ENCODE data around the gene PNP.

Gene PNP

GRCh38 chr14:20455355-20456300 lies 13.6 kb upstream of the PNP start:
- DNase-seq (ENCODE audit: low spot score), result peak; percentile 82

GRCh38 chr14:20456971-20457370 lies 12.2 kb upstream of the PNP start:
- no peak for DNase-seq (ENCODE audit: low spot score)

GRCh38 chr14:20458031-20458789 lies 11.0 kb upstream of the PNP start:
- no peak for DNase-seq (ENCODE audit: low spot score)

GRCh38 chr14:20460458-20461224 lies 8.6 kb upstream of the PNP start:
- DNase-seq (ENCODE audit: low spot score), result no peak

- peak; percentile 92 for DNase-seq (ENCODE audit: low spot score)
These were observed 7.7 kb upstream of the PNP start, which contains the start of gene PIP4P1 for GRCh38 chr14:20461225-20462141. PIP4P1 (minus strand) TSS chr14:20461434; CDS start chr14:20461325, 109 bp downstream.

GRCh38 chr14:20468764-20469241 lies 403 bp upstream of the PNP start:
- DNase-seq (ENCODE audit: low spot score), result peak; percentile 37

GRCh38 chr14:20469890-20470602 lies 840 bp downstream of the PNP start:
- peak; percentile 50 for DNase-seq (ENCODE audit: low spot score)

- DNase-seq (ENCODE audit: low spot score), result no peak
These were observed 1.3 kb downstream of the PNP start for GRCh38 chr14:20470603-20470901.

- DNase-seq (ENCODE audit: low spot score), result no peak
These were observed 3.4 kb downstream of the PNP start for GRCh38 chr14:20472536-20473169.

- no peak for DNase-seq (ENCODE audit: low spot score)
These were observed 7.6 kb downstream of the PNP start for GRCh38 chr14:20476776-20477175.

GRCh38 chr14:20477211-20477876 lies 8.1 kb downstream of the PNP start:
- no peak for DNase-seq (ENCODE audit: low spot score)

- DNase-seq (ENCODE audit: low spot score), result no peak
These were observed 9.7 kb downstream of the PNP start for GRCh38 chr14:20478894-20479293.

- DNase-seq (ENCODE audit: low spot score), result no peak
These were observed 13.2 kb downstream of the PNP start for GRCh38 chr14:20482382-20482781.

- DNase-seq (ENCODE audit: low spot score), result no peak
These were observed 16.7 kb downstream of the PNP start for GRCh38 chr14:20485900-20486299.

GRCh38 chr14:20486684-20487395 lies 17.6 kb downstream of the PNP start:
- no peak for DNase-seq (ENCODE audit: low spot score)

GRCh38 chr14:20487396-20487725 lies 18.2 kb downstream of the PNP start:
- DNase-seq (ENCODE audit: low spot score), result no peak

- DNase-seq (ENCODE audit: low spot score), result no peak
These were observed 20.1 kb downstream of the PNP start for GRCh38 chr14:20489093-20489994.

GRCh38 chr14:20490563-20490962 lies 21.4 kb downstream of the PNP start:
- DNase-seq (ENCODE audit: low spot score), result no peak

All from D341Med (cell line).